ENCODE data around the gene WBP2. TPM values are rescaled to one million over a fixed set of nuclear protein-coding genes. Genes with fewer than 3 reads are reported as not detected.

WBP2 gene
- total and polyA plus RNA-seq, 2 of the 13 experiments (the other 11 are each of a cell fraction or from before 2014, with no cell fraction given): 29.2 to 29.5 TPM

DNA sequence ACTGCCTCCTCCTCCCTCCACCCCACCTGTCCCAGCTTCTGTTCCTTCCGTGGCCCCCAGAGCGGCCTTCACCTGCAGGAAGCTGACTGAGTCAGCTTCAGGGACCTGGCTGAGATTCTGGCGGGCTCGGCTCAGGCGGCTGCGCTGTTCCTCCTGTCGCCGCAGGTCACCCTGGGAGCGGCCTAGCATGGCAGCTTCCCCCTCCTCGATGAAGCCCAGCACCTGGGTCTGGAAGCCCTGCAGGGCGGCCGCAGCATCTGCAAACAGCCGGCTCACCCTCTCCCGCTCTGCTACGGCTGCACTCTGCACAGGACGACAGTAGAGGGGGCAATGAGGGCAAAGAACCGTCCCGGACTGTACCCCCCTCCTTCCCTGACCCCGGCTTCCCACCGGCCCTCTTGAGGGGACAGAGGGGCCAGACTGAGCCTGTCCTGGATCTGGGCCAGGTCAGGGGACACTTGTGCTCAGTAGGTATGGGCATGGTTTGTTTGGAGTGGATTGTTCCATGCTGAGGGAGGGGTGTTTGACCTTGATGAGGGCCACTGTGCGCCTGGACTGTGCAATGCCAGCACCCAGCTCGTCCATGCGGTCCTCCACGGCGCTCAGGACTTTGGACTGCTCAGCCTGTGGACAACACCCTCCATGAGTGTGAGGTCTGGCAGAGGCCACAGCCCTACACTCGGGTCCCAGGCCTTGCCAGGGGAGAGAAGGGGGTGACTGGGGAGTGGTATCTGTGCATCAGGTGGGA lies 21.2 kb upstream of the WBP2 start (continued):
- TF ChIP-seq, protein P1, sequence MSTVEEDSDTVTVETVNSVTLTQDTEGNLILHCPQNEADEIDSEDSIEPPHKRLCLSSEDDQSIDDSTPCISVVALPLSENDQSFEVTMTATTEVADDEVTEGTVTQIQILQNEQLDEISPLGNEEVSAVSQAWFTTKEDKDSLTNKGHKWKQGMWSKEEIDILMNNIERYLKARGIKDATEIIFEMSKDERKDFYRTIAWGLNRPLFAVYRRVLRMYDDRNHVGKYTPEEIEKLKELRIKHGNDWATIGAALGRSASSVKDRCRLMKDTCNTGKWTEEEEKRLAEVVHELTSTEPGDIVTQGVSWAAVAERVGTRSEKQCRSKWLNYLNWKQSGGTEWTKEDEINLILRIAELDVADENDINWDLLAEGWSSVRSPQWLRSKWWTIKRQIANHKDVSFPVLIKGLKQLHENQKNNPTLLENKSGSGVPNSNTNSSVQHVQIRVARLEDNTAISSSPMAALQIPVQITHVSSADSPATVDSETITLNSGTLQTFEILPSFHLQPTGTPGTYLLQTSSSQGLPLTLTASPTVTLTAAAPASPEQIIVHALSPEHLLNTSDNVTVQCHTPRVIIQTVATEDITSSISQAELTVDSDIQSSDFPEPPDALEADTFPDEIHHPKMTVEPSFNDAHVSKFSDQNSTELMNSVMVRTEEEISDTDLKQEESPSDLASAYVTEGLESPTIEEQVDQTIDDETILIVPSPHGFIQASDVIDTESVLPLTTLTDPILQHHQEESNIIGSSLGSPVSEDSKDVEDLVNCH (CRISPR knock-in tag; IDR thresholded peaks at IDR 0.05): peak; percentile 86; the same call in 1 of the 2 replicates
- no peak for TF ChIP-seq PHB2 (IDR thresholded peaks at IDR 0.05; ENCODE audit: partially characterized antibody)
- no peak for TF ChIP-seq HNRNPUL1 (IDR thresholded peaks at IDR 0.05; ENCODE audit: low read depth, low read length)
- TF ChIP-seq, protein P2, sequence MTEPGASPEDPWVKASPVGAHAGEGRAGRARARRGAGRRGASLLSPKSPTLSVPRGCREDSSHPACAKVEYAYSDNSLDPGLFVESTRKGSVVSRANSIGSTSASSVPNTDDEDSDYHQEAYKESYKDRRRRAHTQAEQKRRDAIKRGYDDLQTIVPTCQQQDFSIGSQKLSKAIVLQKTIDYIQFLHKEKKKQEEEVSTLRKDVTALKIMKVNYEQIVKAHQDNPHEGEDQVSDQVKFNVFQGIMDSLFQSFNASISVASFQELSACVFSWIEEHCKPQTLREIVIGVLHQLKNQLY (CRISPR knock-in tag; IDR thresholded peaks at IDR 0.05): peak; percentile 92; the same call in 1 of the 2 replicates
- TF ChIP-seq, protein P3, sequence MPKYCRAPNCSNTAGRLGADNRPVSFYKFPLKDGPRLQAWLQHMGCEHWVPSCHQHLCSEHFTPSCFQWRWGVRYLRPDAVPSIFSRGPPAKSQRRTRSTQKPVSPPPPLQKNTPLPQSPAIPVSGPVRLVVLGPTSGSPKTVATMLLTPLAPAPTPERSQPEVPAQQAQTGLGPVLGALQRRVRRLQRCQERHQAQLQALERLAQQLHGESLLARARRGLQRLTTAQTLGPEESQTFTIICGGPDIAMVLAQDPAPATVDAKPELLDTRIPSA (CRISPR knock-in tag; IDR thresholded peaks at IDR 0.05; ENCODE audit: borderline replicate concordance): peak; percentile 97; the same call in 1 of the 2 replicates
- TF ChIP-seq ZC3H13 (CRISPR knock-in tag; IDR thresholded peaks at IDR 0.05): peak; percentile 100
- peak; percentile 92 for TF ChIP-seq ZZZ3 (CRISPR knock-in tag; IDR thresholded peaks at IDR 0.05; ENCODE audit: borderline replicate concordance)
- TF ChIP-seq KAT7 (CRISPR knock-in tag; IDR thresholded peaks at IDR 0.05; ENCODE audit: borderline replicate concordance): 0 out of 2 replicates have a peak, but pooled peaks have one; percentile 9
- peak; percentile 74; the same call in 1 of the 2 replicates for TF ChIP-seq ZNF616 (CRISPR knock-in tag; IDR thresholded peaks at IDR 0.05; ENCODE audit: low read depth)
- TF ChIP-seq SMAD3 (CRISPR knock-in tag; IDR thresholded peaks at IDR 0.05): peak; percentile 90
- peak; percentile 99 for TF ChIP-seq MYC (CRISPR knock-in tag; IDR thresholded peaks at IDR 0.05; ENCODE audit: borderline replicate concordance)
- peak; percentile 43; the same call in 1 of the 2 replicates for TF ChIP-seq SIX1 (CRISPR knock-in tag; IDR thresholded peaks at IDR 0.05; ENCODE audit: borderline replicate concordance)
- TF ChIP-seq MATR3 (CRISPR knock-in tag; IDR thresholded peaks at IDR 0.05): no peak
- TF ChIP-seq AKAP8 (CRISPR knock-in tag; IDR thresholded peaks at IDR 0.05): peak; percentile 100
- TF ChIP-seq MED8 (CRISPR knock-in tag; IDR thresholded peaks at IDR 0.05; ENCODE audit: insufficient replicate concordance): peak; percentile 85
- peak; percentile 91 for TF ChIP-seq RBFOX2 (IDR thresholded peaks at IDR 0.05; ENCODE audit: low read depth, low read length)
- TF ChIP-seq MXI1 (IDR thresholded peaks at IDR 0.05; ENCODE audit: borderline replicate concordance, low read depth, low read length): peak; percentile 95; the same call in 2 of the 3 replicates
- no peak for TF ChIP-seq ATAD3A (CRISPR knock-in tag; IDR thresholded peaks at IDR 0.05)
- no peak for TF ChIP-seq SYNCRIP (IDR thresholded peaks at IDR 0.05; ENCODE audit: insufficient read depth, low read depth, low read length)
- 0 out of 2 replicates have a peak, but pooled peaks have one; percentile 33 for TF ChIP-seq ZNF446 (CRISPR knock-in tag; IDR thresholded peaks at IDR 0.05)
- TF ChIP-seq, protein P4, sequence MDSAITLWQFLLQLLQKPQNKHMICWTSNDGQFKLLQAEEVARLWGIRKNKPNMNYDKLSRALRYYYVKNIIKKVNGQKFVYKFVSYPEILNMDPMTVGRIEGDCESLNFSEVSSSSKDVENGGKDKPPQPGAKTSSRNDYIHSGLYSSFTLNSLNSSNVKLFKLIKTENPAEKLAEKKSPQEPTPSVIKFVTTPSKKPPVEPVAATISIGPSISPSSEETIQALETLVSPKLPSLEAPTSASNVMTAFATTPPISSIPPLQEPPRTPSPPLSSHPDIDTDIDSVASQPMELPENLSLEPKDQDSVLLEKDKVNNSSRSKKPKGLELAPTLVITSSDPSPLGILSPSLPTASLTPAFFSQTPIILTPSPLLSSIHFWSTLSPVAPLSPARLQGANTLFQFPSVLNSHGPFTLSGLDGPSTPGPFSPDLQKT (CRISPR knock-in tag; IDR thresholded peaks at IDR 0.05; ENCODE audit: borderline replicate concordance): peak; percentile 68; the same call in 1 of the 2 replicates
- TF ChIP-seq MTA3 (CRISPR knock-in tag; IDR thresholded peaks at IDR 0.05): no peak
- peak; percentile 89; the same call in 1 of the 2 replicates for TF ChIP-seq ZNF335 (CRISPR knock-in tag; IDR thresholded peaks at IDR 0.05)
- TF ChIP-seq SAFB2 (CRISPR knock-in tag; IDR thresholded peaks at IDR 0.05; ENCODE audit: borderline replicate concordance, low read depth): no peak; the same call in none of the 2 replicates
- peak; percentile 84 for TF ChIP-seq YY1 (IDR thresholded peaks at IDR 0.05; ENCODE audit: insufficient read depth, insufficient replicate concordance, low read depth, low read length)
- peak; percentile 54 for TF ChIP-seq ZNF274 (CRISPR knock-in tag; IDR thresholded peaks at IDR 0.05)

Data from HepG2 (cell line).